ENCODE data around the gene ALK. TPM values are rescaled to one million over a fixed set of nuclear protein-coding genes. Genes with fewer than 3 reads are reported as not detected.

Gene ALK
- total RNA-seq, 1 experiment from 2014 or later = 14.7 TPM

- Histone ChIP-seq H3K9me3 (ENCODE audit: low read depth, low read length, poor library complexity, severe bottlenecking) (no peaks in the 10 kb centered on the region), H3K4me3 (ENCODE audit: low read depth, low read length, poor library complexity, severe bottlenecking) (no peak overlapping the region), H3K4me1 (ENCODE audit: insufficient read depth, low read length, poor library complexity, severe bottlenecking) (no peaks in the 10 kb centered on the region), H3K27me3 (replicated peaks; ENCODE audit: insufficient read depth, low read depth, low read length, poor library complexity) (no peaks in the 10 kb centered on the region), H3K27ac (ENCODE audit: low read depth, low read length, poor library complexity, severe bottlenecking) (no peak overlapping the region), H3K36me3 (ENCODE audit: insufficient read depth, low read length, poor library complexity, severe bottlenecking) (no peaks in the 10 kb centered on the region)
- ChIA-PET POLR2A (ENCODE audit: low non-redundant PET) (no interaction called here), CTCF (interaction anchor here (0.9 kb wide), 1 partner anchor 69 kb away, joined by 3 read pairs; no protein-coding TSS in a partner anchor)
- DNase-seq (ENCODE audit: low spot score) = no peak
- intact Hi-C loops (cut with micrococcal nuclease; ENCODE audit: unreplicated experiment) = no loop called here
- TF ChIP-seq EZH2 (IDR thresholded peaks at IDR 0.05; ENCODE audit: borderline replicate concordance, low read depth, low read length, poor library complexity, severe bottlenecking) = no peak
- TF ChIP-seq, protein P1, sequence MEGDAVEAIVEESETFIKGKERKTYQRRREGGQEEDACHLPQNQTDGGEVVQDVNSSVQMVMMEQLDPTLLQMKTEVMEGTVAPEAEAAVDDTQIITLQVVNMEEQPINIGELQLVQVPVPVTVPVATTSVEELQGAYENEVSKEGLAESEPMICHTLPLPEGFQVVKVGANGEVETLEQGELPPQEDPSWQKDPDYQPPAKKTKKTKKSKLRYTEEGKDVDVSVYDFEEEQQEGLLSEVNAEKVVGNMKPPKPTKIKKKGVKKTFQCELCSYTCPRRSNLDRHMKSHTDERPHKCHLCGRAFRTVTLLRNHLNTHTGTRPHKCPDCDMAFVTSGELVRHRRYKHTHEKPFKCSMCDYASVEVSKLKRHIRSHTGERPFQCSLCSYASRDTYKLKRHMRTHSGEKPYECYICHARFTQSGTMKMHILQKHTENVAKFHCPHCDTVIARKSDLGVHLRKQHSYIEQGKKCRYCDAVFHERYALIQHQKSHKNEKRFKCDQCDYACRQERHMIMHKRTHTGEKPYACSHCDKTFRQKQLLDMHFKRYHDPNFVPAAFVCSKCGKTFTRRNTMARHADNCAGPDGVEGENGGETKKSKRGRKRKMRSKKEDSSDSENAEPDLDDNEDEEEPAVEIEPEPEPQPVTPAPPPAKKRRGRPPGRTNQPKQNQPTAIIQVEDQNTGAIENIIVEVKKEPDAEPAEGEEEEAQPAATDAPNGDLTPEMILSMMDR (conservative IDR thresholded peaks at IDR 0.05; ENCODE audit: low read depth, low read length) = no peak
- no TSS peak for BruUV-seq (replicated peaks)
Measured at GRCh38 chr2:29377788-29378187, 543.6 kb downstream of the ALK start.

DNA sequence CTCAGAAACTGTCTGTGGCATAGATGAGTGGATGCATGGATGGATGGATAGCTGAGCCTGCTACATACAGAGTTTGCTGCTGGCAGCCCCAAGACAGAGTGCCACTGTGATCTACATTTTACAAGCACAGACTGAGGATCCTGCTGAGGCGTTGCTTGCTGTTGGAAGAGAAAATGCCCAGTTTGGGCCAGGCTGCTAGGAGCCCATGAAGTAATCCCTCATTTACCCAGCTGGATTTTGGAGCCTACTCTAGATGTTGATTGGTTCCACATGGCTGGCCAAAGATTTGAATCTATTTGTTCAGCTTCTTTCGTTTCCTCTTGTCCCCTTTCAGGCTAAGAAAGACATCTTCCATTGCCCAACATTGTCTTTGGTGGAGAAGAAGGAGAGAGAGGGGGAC, 544.8 kb downstream of the ALK start:
- H3K4me3 ChIP-seq (ENCODE audit: low read depth, low read length, poor library complexity, severe bottlenecking) = no peak overlapping the region
- no peak overlapping the region for H3K27ac ChIP-seq (ENCODE audit: low read depth, low read length, poor library complexity, severe bottlenecking)
- no TSS peak for BruUV-seq (replicated peaks)
- CTCF ChIA-PET = no interaction called here
- DNase-seq (ENCODE audit: low spot score) = peak; percentile 68
- intact Hi-C loops (cut with micrococcal nuclease; ENCODE audit: unreplicated experiment) = no loop called here
- TF ChIP-seq, protein P1 (conservative IDR thresholded peaks at IDR 0.05; ENCODE audit: low read depth, low read length) = no peak
- no peak for TF ChIP-seq EZH2 (IDR thresholded peaks at IDR 0.05; ENCODE audit: borderline replicate concordance, low read depth, low read length, poor library complexity, severe bottlenecking)
- H3K9me3 ChIP-seq (ENCODE audit: low read depth, low read length, poor library complexity, severe bottlenecking) = no peaks in the 10 kb centered on the region
- no peaks in the 10 kb centered on the region for H3K4me1 ChIP-seq (ENCODE audit: insufficient read depth, low read length, poor library complexity, severe bottlenecking)
- H3K36me3 ChIP-seq (ENCODE audit: insufficient read depth, low read length, poor library complexity, severe bottlenecking) = no peaks in the 10 kb centered on the region
- POLR2A ChIA-PET (ENCODE audit: low non-redundant PET) = no interaction called here
- H3K27me3 ChIP-seq (replicated peaks; ENCODE audit: insufficient read depth, low read depth, low read length, poor library complexity) = no peaks in the 10 kb centered on the region

GRCh38 chr2:29375843-29376242, 545.5 kb downstream of the ALK start:
- no peak for DNase-seq (ENCODE audit: low spot score)
- Histone ChIP-seq H3K27ac (ENCODE audit: low read depth, low read length, poor library complexity, severe bottlenecking) (no peak overlapping the region), H3K4me3 (ENCODE audit: low read depth, low read length, poor library complexity, severe bottlenecking) (no peak overlapping the region), H3K36me3 (ENCODE audit: insufficient read depth, low read length, poor library complexity, severe bottlenecking) (no peaks in the 10 kb centered on the region), H3K9me3 (ENCODE audit: low read depth, low read length, poor library complexity, severe bottlenecking) (no peaks in the 10 kb centered on the region), H3K4me1 (ENCODE audit: insufficient read depth, low read length, poor library complexity, severe bottlenecking) (no peaks in the 10 kb centered on the region), H3K27me3 (replicated peaks; ENCODE audit: insufficient read depth, low read depth, low read length, poor library complexity) (no peaks in the 10 kb centered on the region)
- no TSS peak for BruUV-seq (replicated peaks)
- TF ChIP-seq, protein P1 (conservative IDR thresholded peaks at IDR 0.05; ENCODE audit: low read depth, low read length) = no peak
- TF ChIP-seq EZH2 (IDR thresholded peaks at IDR 0.05; ENCODE audit: borderline replicate concordance, low read depth, low read length, poor library complexity, severe bottlenecking) = no peak
- ChIA-PET POLR2A (ENCODE audit: low non-redundant PET) (no interaction called here), CTCF (no interaction called here)
- intact Hi-C loops (cut with micrococcal nuclease; ENCODE audit: unreplicated experiment) = no loop called here

Data from A673 (cell line).